ENCODE results near the gene DPP8.

- TF ChIP-seq CTCF (IDR thresholded peaks at IDR 0.05) (no peak), EZH2 (IDR thresholded peaks at IDR 0.05; ENCODE audit: borderline replicate concordance, insufficient read depth, low read depth, low read length, poor library complexity, severe bottlenecking) (no peak)
These were observed 98.9 kb downstream of the DPP8 start for GRCh38 chr15:65418596-65418995.

Data from B cell (primary cell).